HTR-8/SVneo (cell line): Measurements from ENCODE around the gene NHSL2.
"Not testable (repeated sequence)": the region's sequence is repeated elsewhere in the genome, so short reads cannot be mapped to it uniquely, and the experiment has no call there.

Experiments used
- DNase-seq: peaks from one replicate; pipeline ENCODE4 v3.0.0; 2011; ENCODE audit warnings: low spot score, mixed read lengths; ENCODE audit not compliant: insufficient read length
- FAIRE-seq: peaks from 2 replicates; lab custom pipeline; 2011; peaks lifted over from hg19 to GRCh38; lab: Jason Lieb, UNC

Gene NHSL2

DNA sequence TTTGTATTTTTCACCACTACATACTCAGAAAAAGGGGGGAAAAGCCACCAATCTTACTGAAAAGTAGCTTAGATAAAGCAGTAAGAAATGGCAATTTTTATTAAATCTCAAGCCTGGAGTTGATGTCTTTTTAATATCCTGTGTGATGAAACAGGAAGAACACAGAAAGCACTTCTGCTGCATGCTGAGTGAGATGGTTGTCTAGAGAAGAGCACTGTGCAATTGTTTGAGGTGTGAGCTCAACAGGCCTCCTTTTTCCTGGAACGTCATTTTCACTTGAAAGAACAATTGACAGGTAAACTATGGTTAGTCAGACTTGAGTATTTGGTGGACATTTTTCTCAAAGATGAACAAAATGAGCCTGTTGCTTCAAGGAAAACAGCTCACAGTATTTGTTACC is 147.2 kb downstream of the NHSL2 start:
- DNase-seq: no peak
- no peak for FAIRE-seq

- DNase-seq, FAIRE-seq: not testable (repeated sequence)
Observed at GRCh38 chrX:72058346-72058745, 147.7 kb downstream of the NHSL2 start.

- DNase-seq: no peak
- FAIRE-seq: no peak
Observed at GRCh38 chrX:72060196-72060920, 149.7 kb downstream of the NHSL2 start.

DNA sequence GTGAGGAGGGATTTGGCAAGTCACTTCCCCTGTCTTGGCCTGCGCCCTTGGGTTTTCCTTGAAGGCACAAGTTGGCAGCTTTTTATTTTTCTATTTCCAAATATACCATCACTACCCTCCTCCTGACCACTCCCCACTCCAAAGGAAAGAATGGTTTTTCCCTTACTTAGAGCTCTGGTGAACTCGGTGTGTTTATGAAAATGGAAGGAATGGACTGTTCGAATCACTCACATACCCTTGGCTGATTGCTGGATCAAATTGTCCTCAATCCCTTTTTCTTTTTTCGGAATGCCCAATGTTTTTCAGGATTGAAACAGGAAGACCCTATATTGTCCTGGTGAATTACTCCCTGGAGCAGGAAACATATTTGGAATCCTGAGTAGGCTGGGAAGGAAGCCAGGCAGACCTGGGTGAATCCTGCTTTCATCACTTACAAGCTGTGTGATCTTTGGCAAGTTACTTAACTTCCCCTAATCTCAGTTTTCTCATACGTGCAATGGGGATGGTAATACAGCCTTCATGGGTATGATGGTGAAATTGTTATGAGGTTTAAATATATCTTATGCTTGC is 150.4 kb downstream of the NHSL2 start:
- DNase-seq: no peak
- no peak for FAIRE-seq

DNA sequence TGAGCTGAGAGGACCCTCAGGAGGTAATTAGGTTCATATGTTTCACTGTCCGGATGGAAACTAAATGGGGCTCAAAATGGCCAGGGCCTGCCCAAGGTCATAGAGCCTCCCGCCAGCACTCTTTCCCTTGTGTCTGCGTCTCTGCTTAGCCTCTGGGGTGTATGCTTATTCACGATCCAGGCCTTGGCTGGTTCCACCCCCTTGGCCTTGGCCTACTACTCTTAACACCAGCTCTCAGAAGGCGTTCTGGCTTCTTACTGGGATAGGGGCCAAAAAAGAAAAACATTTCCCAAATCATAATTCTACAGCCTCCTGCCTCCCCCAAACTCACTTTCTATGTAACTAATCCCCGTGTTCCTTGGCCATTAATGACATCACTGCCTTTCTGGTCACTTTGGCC is 152.3 kb downstream of the NHSL2 start:
- no peak for FAIRE-seq
- DNase-seq: no peak

GRCh38 chrX:72069350-72070160 is 158.9 kb downstream of the NHSL2 start:
- DNase-seq (no peak), FAIRE-seq (no peak)

GRCh38 chrX:72071213-72071612 is 160.6 kb downstream of the NHSL2 start:
- FAIRE-seq (no peak), DNase-seq (no peak)

GRCh38 chrX:72073633-72074032 is 163.0 kb downstream of the NHSL2 start:
- DNase-seq (no peak), FAIRE-seq (no peak)

GRCh38 chrX:72078411-72078810 is 167.8 kb downstream of the NHSL2 start:
- FAIRE-seq: no peak
- DNase-seq: no peak

DNA sequence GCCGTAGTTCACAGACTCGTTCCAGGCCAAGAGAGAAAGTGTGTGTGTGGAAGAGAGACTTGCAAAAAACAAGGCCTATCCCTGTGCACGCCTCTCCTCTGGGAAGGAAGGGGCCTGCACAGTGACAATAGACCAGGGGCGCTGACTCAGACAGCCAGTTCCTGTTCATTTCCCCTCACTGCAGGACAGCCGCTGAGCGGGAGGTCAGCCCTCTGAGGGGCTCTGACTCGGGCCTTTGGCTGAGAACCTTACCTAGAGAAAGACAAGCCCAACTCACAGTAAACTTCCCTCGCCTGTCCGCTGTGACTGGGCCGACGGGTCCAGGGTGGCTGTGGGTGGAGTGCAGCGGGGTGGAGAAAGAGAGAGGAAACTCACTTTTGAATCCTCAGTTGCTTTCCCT is 169.0 kb downstream of the NHSL2 start:
- FAIRE-seq (no peak), DNase-seq (no peak)

- DNase-seq (no peak), FAIRE-seq (no peak)
Observed at GRCh38 chrX:72080150-72080549, 169.5 kb downstream of the NHSL2 start.

DNA sequence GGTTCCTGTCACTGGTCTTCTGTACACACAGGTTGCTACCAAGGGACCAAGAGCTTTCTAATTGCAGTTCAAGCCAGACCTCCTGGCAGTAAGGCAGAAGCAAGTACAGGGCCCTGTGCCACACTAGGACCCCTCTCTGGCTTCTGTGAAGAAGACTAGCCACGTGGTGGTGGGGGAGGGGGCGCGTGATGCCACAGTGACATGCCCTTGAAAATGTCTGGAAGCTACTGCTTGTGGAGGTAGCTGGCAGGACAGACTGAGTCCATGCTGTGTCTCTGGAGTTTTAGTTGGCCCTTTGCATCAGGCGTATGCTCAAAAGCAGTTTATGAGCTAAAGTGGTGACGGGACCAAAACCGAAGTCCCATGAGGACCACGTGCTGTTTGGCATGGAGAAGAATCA is 170.2 kb downstream of the NHSL2 start:
- FAIRE-seq: no peak
- DNase-seq: no peak

DNA sequence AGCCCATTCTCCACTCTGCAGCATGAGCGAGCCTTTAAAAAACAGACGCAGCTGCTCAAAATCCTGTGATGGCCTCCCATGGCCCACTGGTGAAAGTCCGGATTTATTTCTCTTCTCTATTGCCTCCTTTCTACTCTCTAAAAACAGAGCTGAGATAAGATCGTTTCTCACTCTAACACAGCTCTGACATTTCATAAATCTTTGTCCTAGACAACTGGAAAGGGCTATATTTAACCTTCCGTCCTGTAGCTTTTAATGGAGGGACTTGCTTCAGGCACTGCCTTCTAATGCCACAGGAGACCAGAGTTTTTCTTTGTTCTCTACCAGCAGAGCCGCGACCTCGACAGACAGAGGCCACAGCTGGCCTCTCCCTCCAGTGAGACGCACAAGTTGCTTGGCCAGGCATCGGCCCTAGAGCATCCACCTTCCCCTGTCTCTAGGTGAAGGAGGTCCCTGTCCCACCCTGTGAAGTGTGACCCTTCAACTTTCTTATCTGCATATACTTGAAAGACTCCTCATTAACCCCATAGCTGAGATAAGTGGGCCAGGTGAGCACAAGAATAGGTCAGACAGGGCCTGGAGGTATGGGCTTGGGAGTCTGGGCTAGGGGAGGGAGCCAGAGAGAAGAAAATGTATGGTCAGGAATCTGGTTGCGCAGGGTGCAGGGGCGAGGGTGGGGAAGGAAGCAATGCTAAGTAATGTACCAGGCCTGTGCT is 171.1 kb downstream of the NHSL2 start:
- DNase-seq: no peak
- no peak for FAIRE-seq

DNA sequence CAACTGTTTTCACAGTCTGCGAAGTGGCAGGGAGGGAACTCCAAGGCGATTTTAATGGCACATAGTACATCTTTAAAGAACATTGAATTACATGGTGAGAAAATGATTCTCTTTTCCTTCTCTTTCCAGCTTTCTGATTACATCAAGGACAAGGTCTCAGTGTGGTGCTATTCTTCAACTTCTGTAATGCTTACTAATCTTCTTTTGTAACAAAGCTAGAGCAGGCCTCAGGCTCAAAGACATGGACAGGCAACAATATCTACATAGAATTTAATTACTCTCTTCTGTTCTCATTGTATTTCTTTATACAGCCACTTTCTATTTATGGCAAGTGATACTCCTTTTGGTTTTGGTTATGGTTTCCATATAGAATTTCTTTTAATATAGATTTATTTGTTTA is 172.6 kb downstream of the NHSL2 start:
- DNase-seq (no peak), FAIRE-seq (no peak)

GRCh38 chrX:72084114-72084513 is 173.5 kb downstream of the NHSL2 start:
- FAIRE-seq (no peak), DNase-seq (no peak)

DNA sequence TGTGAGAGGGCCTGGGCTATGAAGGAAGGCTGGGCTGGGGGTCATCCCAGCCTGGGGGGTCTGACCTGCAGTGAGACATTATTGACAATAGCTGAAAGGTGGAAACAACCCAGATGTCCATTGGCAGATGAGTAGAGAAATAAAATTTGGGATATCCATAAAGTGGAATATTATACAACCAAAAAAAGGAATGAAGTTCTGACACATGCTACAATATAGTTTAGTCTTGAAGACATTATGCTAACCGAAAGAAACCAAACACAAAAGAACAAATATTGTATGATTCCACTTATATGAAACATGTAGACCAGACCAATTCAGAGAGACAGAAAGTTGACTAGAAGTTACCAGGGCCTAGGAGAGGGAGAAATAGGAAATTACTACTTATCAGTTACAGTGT is 176.3 kb downstream of the NHSL2 start:
- FAIRE-seq (no peak), DNase-seq (no peak)

GRCh38 chrX:72088761-72089160 is 178.1 kb downstream of the NHSL2 start:
- FAIRE-seq (no peak), DNase-seq (no peak)

- FAIRE-seq (no peak), DNase-seq (no peak)
Observed at GRCh38 chrX:72089254-72089653, 178.6 kb downstream of the NHSL2 start.

DNA sequence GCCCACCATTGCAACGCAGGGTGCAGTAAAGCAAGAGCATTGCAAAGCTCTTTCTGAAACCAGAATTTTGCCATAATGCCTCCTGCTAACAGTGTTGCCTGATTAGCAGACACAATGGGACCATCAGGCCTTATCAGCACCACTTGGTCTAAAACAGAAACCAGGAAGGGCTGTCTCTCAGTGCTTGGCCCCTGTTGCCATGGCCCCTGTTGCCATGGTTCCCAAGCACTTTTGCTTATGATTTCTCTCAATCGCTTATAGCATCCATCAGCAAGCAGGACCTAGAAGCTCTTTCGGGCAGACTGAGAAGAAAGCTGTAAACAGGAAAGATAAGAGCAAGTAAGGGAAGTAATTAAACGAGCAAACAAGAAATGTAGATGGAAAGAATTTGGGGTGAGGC is 184.2 kb downstream of the NHSL2 start:
- DNase-seq (no peak), FAIRE-seq (no peak)

DNA sequence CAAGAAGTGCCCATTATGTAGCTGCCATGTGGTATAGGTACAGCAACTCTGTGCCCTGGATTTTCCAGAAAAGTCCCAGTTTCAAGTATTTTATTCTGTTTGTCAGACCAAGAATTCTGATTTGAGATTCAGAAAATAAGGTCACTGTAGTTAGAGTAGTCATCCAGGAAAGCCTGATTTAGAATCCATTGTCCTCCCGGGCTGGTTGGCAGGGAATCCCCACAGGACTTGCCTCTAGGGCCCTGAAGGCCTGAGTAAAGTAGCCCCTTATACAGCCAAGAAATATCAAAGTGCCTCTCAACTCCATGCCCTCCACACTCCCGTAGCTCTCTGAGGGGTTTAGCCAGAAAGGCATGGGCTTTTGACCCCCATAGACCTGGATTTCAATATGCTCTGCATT is 184.7 kb downstream of the NHSL2 start:
- no peak for FAIRE-seq
- no peak for DNase-seq

- DNase-seq (no peak), FAIRE-seq (no peak)
Observed at GRCh38 chrX:72097098-72097497, 186.5 kb downstream of the NHSL2 start.
